Iris pigment epithelial cell (primary cell): ENCODE results near the gene KIF13A.
"Not testable (repeated sequence)": the region's sequence is repeated elsewhere in the genome, so short reads cannot be mapped to it uniquely, and the experiment has no call there.

Experiments
- DNase-seq: peaks from one replicate; pipeline ENCODE4 v3.0.0-alpha.2; 2011; ENCODE audit warnings: low read depth

Gene KIF13A

DNA sequence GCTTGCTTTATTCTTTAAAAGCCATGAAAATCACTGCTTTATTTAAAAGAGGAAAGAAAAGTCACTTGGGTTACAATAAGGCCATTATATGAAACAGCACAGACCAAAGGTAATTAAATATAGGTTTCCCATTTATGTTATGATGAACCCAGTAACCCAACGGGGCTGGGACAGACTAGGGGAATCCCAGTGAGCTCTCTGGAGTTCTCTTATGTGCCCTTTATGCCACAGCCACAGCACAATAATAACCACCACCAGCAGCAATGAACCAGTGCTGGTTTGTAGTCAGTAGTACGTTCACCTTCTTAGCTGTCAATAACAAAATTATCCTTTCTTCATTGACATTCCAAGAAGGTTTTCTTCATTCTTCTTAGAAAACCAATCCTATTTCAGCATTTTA is 87.4 kb downstream of the KIF13A start:
- no peak for DNase-seq

DNA sequence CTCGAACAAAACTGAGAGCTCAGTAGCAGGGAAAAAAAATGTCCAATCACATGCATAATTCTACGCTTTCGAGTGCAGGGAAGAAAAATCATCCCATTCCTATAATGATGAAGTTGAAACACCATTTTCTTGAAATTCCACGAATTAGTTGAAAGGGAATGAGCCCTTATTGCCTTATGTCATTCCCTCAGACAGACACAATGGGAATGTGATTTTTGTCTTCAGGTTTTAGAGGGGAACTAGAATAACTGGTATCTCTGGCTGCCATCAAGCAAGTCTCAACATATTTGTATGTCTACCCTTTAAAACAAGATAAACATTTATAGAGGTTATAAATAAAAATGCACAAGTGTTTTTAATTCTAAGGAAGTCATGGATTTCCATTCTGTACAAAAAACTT is 87.9 kb downstream of the KIF13A start:
- no peak for DNase-seq

DNA sequence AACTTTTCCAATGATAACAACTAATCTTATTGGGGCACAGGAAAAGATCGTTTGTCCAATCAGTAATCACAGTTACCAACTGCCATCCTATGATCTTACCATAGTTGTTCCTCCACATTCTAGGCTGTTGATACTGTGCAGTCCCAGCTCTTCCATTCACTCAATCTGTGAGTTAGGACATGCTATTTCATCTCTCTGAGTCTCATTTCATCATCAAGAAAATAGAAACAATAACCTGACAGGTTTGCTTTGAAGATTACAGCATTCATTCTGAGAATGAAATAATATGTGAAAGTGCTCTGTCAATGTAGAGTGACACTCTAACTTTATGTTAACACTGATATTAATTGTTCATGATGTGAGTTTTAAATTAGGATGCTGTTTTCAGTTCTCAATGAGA is 89.8 kb downstream of the KIF13A start:
- no peak for DNase-seq

DNA sequence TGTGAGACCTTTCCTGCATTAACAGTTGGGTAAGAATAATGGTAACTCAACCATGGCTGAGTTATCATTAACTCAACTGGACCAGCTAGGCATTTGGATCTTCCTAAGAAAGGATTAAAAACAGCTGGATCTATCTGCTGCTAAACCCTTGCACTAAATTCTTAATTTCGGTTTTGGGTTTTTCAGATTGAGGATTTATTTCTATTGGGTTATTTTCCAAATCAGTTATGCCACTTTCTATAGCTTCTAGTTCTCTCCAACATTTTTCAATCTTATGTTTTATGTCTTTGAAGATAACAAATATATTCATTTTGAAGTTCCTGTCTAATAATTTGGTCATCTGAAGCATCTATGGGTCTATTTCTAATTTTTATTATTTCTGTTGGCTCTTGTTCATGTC is 92.5 kb downstream of the KIF13A start:
- no peak for DNase-seq

DNA sequence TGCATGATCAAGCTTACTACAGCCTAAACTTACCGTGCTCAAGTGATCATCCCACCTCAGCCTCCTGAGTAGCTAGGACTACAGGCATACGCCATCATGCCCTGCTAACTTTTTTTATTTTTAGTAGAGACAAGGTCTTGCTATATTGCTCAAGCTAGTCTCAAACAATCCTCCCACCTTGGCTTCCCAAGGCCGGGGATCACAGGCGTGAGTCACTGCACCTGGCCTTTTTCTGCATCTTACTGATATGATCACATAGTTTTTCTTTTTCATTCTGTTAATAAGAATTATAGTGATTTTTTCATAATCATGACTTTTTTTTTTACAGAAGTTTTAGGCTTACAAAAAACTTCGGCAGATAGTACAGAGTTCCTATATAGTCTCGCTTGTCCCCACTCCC is 93.2 kb downstream of the KIF13A start:
- DNase-seq, result no peak

DNA sequence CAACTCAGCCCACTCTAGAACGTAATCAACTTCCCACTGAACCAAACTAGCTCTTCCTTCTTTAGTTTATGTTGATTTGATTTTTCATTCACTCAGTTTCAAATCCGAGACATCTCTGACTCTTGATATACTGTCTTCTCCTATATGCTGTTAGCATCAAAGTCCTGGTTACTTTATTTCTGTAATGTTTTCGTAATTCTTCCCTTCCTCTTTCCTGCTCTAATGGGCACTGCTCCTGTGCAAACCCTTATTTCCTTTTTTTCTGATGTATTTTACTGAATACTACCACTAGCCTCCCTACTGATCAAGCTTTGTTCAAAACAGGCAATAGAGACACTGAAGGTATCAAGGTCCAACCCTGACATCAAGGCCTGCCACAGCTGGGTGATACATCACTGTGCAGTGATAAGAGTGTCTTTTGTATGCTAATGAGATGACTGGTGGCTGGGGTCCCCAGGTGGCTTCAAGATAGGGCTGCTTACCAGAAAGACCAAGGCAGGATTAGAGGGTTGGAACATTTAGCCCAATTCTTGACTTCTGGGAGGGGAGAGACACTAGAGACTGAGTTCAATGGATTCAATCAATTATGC is 95.2 kb downstream of the KIF13A start:
- DNase-seq, result no peak

DNA sequence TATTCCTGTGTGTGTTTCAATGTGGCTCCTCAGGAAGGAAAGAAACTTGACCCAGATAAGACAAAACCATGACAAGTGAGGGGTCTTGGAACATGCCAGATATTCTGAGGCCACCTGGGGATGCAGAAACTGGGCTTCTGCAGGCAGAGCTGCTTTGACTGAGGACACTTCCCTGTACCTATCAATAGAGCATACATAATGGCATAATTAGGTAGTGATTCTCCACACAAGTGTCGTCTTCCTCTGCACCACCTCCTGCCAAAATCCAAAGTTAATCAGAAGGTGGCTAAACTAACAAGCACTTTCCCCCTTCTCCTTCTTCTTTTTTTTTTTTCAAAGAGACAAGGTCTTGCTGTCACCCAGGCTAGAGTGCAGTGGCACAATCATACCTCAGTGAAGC is 97.1 kb downstream of the KIF13A start:
- DNase-seq, result no peak

DNA sequence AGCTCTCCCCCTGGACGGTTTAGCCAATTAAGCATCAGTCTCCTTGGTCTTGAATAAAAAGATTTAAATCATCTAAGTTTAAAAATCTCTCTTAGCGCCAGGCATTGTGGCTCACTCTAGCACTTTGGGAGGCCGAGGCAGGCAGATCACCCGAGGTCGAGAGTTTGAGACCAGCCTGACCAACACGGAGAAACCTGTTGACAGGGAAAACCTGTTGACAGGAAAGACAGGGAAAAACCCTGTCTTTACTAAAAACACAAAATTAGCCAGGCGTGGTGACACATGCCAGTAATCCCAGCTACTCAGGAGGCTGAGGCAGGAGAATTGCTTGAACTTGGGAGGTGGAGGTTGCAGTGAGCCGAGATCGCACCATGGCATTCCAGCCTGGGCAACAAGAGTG is 97.7 kb downstream of the KIF13A start:
- not testable (repeated sequence) for DNase-seq

DNA sequence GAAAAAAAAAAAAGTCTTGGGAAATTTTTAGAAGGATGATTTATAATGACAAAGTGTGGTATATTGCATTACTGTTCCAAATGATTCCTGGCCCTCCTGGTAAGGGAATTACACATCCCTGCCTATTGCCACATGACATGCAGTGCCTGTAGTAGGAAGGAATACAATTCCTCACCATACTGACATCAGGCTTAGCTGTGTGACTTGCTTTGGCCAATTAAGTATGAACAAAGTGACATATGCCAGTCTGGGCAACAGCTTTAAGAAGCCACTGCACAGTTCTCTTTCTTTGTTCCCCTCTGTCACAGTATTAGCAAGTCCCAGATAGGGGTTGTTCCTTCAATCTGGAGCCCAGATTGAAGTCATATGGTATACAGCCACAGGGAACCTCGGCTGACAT is 100.5 kb downstream of the KIF13A start:
- no peak for DNase-seq

DNA sequence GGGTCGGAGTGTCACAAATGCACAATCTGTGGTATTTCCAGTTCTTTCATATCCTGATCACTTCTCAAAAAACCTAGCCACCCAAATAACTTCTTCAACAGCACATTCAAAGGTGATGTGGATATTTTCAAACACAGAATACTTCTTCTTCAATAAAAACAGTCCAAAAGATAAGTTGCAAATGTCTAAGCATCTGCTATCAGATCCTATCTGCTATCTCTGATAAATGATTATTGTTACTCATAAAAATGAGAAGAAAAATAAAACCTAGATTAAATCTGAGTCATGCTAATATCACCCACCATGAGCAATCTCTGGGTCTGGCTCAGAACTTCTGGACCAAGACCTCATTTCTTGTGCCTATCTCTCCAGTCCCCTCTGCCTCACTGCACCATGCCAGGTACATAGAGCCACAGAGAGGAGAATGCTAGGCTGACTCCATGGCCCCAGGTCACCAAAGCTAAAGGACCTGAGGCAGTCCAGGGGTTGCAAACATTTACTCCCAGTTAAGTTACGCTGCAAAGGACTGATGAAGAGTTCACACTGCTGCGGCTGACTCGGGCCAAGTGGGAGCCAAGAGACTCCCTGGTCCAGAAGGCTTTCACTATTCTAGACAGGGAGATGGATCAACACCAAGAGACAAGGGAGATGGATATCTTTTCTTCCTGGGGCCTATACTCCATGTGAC is 101.4 kb downstream of the KIF13A start:
- DNase-seq, result no peak

DNA sequence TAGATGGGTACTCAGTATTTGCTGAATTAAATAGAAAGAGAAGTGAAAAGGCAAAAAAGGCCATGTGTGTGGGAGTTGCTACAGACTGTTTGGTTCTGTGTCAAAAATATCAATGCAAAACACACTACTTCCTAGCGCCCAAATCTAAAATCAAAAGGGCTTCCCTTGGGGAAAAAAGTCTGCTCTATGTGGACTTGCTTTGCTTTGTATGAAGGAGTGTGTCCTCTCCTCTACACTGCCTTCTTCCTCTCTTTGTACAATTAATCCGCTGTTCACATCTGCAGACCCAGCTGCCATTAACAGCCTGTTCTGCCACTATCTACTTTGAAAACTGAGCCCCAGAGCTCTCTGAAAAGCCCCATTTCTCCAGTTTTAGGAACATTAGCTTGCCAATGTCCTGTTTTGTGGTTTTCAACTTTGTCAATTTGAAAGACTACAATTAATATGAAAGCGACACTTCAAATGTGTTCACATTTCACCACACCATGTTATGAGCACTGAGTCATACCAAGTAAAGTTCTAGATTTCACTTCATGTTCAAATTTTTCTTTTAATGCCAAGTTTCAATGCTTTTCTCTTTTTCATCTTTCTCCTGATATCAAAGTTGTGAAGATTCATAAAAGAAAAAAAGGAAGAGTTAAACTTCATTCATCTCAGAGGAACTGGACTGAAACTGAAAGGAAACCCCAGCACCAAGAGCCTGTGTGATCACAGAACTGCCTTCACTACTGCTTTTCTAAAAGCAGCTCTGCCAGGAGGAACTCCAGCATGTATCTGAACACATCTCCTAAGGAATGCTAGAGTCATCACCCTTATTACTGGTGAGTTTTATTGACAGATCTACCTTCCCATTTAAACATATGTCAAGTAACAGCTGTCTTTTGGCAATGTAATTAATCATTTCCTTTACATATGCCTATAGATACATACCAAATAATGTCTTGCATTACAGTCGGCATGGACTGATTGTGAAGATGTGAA is 102.6 kb downstream of the KIF13A start:
- peak; percentile 52 for DNase-seq

DNA sequence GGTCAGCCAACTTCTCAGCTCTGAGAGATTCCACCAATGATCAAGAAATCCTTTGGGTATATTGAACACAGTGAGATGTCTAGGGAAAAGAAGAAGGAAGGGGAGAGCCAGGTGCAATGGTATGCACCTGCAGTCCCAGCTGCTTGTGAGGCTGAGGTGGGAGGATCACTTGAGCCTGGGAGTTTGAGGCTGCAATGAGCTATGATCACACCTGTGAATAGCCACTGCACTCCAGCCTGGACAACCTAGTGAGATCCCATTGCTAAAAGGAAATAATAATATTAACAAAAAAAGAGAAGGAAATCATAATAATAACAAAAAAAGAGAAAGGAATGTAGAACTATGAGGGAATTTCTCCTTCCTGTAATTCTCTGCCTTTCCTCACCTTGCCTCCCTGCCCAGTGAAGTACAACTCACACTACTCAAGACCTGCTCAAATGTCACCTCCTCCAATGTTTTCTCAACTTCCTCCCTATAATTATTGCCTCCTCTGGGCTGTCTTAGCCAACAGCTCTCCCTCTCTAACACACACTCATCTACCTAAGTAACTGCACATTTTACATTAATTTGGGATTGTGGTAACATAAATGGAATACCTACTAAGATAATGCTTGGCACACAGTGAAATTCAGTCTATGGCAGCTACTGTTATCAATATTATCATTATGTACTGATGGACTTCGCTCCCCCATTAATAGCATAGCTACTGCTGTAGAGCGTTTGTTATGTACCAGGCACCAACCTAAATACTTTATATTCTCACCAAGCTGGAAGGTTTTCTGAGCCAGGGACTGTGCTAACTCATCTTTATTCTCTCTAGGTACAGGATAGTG is 103.6 kb downstream of the KIF13A start:
- no peak for DNase-seq

DNA sequence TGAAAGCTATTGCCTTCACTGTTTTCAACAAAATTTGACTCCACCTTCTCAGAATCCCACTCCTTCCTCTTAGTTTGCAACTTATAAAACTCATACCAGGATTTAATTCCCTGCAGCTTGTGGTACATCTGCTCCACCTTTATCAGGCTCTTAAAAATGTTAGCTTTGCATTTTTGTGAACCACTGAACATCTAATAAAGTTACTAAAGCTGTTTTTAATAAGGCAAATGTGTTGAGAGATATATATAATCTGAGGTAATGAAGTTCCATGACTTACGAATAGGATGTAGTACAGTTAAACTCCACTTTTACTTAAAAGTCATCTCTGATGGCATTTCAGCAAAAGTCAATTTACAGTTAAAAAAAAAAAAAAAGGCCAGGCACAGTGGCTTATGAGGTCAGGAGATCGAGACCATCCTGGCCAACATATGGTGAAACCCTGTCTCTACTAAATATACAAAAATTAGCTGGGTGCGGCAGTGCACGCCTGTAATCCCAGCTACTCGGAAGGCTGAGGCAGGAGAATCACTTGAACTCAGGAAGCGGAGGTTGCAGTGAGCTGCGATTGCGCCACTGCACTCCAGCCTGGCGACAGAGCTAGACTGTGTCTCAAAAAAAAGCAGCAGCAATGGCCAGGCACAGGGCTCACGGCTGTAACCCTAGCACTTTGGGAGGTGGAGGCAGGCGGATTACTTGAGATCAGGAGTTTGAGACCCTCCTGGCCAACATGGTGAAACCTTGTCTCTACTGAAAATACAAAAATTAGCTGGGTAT is 106.2 kb downstream of the KIF13A start:
- DNase-seq, result peak; percentile 40

DNA sequence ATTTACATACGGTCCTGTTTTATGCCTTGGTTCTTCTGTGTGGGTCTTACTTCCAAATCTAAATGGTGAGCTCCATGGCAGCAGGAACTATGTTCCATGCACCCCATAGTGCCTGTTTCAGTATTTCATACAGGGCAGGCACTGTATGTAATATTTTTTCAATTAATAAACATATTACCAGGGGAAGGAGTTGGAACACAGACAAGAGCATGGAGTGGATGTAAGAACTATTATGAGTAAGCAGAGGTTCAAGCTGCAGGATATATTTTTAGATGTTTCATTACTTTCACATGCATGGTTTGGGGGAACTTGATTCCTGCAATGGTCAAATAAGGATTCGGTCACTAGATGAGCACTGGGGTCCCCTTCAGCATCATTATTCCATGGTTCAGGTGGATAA is 108.3 kb downstream of the KIF13A start:
- DNase-seq, result peak; percentile 56

DNA sequence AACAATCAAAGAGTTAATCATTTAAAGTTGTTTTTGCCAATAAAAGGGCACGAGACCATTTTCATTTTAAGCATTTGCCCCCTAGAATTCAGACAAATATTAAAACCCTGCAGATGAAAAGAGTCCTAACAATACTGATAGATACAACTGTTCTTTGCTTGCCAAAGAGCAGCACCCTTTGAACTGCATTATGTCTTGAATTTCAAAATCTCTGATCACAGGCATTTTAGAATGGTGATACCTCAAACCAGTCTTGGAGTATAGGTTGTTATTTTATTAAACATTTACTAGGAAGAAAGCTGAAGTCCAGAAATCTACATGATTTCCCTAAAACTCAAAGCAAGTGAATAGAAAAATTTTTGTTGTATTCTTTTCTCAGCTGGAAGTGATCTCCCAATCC is 108.7 kb downstream of the KIF13A start:
- no peak for DNase-seq

DNA sequence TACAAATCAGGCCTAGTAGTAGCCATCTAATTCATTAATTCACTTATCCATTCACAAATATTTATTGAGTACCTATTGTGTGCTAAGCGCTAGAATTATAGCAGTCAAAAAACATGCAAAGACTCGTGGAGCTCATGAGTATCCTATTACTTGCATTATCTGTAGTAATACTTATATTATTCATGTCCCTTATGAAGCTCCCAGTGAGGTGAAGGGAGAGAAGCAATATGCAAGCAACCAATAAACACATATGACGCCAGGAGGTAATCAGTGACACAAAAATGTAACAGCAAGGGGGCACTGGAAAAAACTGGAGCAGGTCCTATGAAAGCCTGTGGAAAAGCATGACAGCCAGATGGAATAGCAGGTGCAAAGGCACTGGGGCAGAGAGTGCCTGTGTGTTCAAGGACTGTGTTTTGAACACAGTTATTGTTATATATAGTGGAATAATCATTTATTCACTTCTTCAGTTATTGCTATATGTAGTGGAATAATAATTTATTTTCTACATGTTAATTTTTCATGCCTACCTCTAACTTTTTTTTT is 109.5 kb downstream of the KIF13A start:
- DNase-seq, result no peak

DNA sequence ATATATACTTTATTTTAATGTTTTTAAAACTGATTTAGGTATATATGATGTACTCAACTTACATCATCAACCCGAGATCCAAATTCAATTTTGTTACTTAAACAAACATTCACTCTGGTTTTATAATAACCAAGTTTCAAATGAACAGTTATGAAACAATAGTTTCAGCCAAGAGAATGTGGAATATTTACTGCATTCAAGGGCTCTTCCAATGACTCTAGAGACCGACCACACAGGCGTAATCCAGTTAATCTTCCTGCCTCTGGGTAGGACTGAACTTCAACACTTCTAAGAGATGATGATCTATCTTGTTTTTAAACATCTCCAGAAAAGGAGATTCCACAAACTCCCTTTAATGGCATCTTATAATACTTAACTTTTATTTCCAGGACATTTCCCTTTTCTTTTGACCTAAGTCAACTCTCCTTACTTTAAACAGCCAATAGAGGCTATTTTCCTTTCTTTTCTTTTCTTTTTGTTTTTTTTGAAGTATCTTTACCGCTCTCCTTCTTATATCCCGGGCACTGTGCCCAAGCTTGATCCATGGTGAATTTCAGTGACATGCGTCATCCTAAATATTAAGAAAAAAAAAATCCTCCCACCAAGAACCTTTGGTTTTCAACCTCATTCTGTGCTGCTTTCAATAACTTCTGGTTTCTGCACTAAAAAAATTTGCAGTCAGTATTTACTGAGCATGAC is 110.1 kb downstream of the KIF13A start:
- peak; percentile 97 for DNase-seq

DNA sequence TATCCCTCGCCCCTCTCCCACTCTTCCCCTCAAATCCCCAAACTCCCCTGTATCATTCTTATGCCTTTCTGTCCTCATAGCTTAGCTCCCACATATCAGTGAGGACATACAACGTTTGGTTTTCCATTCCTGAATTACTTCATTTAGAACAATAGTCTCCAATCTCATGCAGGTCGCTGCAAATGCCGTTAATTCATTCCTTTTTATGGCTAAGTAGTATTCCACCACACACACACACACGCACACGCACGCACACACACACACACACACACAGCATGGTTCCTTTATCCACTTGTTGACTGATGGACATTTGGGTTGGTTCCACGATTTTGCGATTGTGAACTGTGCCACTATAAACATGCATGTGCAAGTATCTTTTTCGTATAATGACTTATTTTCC is 112.7 kb downstream of the KIF13A start:
- no peak for DNase-seq

DNA sequence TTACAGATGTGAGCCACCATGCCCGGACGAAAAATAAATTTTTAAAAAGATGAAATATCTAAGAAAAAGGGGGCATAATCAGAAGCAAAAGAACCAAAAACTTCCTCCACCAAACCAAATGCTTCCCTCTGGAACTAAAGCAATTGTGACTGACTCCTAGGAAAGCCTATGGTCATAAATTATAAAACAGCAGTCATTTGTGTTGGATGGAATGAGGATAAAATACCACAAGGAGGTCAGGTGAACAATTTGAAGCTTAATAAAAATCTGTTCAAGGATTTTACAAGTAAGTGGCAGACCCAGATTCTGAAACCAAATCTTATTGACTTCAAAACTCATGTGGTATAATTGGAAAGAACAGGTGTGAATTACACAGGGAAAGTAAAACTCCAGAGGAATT is 114.5 kb downstream of the KIF13A start:
- DNase-seq, result no peak

DNA sequence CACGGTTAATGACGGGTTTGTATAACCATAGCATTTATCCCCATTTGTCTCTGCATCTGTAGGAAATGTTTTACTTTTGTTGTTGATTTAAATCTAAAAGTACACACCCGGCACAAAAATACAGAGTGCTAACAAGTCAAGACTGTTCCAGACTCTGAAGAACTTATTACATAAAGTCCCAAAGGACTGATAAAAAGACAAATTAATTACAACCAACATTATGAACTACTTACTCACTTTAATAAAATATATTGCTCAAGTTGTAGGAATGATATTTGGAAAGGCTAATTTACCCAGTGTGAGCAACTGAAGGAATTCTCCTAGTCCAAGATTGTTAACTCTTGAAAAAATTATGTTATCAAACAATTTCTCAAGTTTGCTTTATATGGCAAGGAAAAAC is 115.6 kb downstream of the KIF13A start:
- no peak for DNase-seq

DNA sequence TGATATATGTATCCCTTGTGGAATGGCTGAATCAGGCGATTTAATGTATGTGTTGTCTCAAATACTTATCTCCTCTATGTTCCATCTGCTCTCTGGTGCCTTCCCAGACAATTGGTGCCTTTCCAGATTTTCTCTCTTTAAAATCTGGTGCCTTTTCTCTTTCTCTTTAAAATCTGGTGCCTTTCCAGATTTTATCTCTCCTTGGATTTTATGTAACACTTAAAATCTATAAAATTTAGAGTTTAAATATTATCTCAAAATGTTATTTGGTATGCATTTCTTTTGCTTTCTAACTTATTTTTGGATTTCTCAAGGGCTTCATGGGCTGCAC is 116.3 kb downstream of the KIF13A start:
- DNase-seq, result no peak
